HUES64 (cell line): ENCODE data around the gene VPS13C.

Experiments
- H3K27ac ChIP-seq: 2 replicates; pipeline ENCODE4 v1.7.0; 2013; ENCODE audit warnings: low read depth, low read length, inconsistent platforms
- H3K27me3 ChIP-seq: 2 replicates; pipeline ENCODE4 v1.6.1; 2013; ENCODE audit warnings: mild to moderate bottlenecking, low read length; ENCODE audit not compliant: insufficient read depth
- H3K36me3 ChIP-seq: 2 replicates; pipeline ENCODE4 v1.6.1; 2013; ENCODE audit warnings: mild to moderate bottlenecking, low read length; ENCODE audit not compliant: insufficient read depth
- H3K4me1 ChIP-seq: 2 replicates; pipeline ENCODE4 v1.6.1; 2013; ENCODE audit warnings: mild to moderate bottlenecking, low read length, moderate library complexity; ENCODE audit not compliant: insufficient read depth
- H3K4me3 ChIP-seq: 2 replicates; pipeline ENCODE4 v1.5.1; 2013; ENCODE audit warnings: mild to moderate bottlenecking, low read length, moderate library complexity
- H3K9ac ChIP-seq: 2 replicates; pipeline ENCODE4 v1.6.1; 2013; ENCODE audit warnings: mild to moderate bottlenecking, low read depth, low read length
- H3K9me3 ChIP-seq: 2 replicates; pipeline ENCODE4 v1.6.1; 2013; ENCODE audit warnings: low read depth, low read length; ENCODE audit not compliant: insufficient read depth
- WGBS: fragments of 150-250, 120-280 bp; methylation state at CpG from one replicate; pipeline ENCODE4 v1.1.7; 2013; ENCODE audit warnings: missing lambda C conversion rate; 5-methylcytosine and 5-hydroxymethylcytosine counted together

Gene VPS13C

GRCh38 chr15:61828860-61829513 is 231.3 kb downstream of the VPS13C start:
- Histone ChIP-seq H3K4me3 (no peak overlapping the region), H3K9ac (no peak overlapping the region), H3K36me3 (no peaks in the 10 kb centered on the region), H3K27me3 (no peaks in the 10 kb centered on the region), H3K4me1 (no peaks in the 10 kb centered on the region), H3K9me3 (no peaks in the 10 kb centered on the region), H3K27ac (no peak overlapping the region)
- WGBS, result 94% methylated on average over 6 of the region's 6 CpGs

GRCh38 chr15:61828008-61828407 is 232.2 kb downstream of the VPS13C start:
- H3K27ac ChIP-seq, result no peak overlapping the region
- H3K4me3 ChIP-seq, result no peak overlapping the region
- 86% methylated on average over 13 of the region's 13 CpGs for WGBS
- H3K36me3 ChIP-seq, result no peaks in the 10 kb centered on the region
- no peaks in the 10 kb centered on the region for H3K4me1 ChIP-seq
- H3K9ac ChIP-seq, result no peak overlapping the region
- H3K9me3 ChIP-seq, result no peaks in the 10 kb centered on the region
- no peaks in the 10 kb centered on the region for H3K27me3 ChIP-seq

DNA sequence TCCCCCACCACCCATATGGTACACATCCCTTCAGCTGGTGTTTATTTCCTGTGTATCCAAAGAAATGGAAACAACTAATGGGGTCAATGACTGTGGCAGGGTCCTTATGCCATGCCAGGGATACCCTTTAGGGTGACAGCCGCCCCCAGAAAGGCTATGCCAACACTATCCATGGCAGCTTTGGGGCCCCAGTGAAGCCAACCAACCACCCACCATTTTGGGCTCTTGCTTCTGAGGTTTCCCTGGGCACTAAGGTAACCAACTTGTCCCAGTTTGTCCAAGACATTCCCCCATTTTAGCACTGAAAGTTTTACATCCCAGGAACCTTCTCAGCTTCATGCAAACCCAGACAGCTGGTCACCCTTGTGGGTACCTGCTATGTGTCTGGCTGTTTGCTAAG is 233.1 kb downstream of the VPS13C start:
- Histone ChIP-seq H3K4me1 (no peaks in the 10 kb centered on the region), H3K27ac (no peak overlapping the region), H3K27me3 (no peaks in the 10 kb centered on the region), H3K9ac (no peak overlapping the region), H3K9me3 (no peaks in the 10 kb centered on the region), H3K36me3 (no peaks in the 10 kb centered on the region), H3K4me3 (no peak overlapping the region)
- WGBS, result 83% methylated on average over 1 of the region's 1 CpG

DNA sequence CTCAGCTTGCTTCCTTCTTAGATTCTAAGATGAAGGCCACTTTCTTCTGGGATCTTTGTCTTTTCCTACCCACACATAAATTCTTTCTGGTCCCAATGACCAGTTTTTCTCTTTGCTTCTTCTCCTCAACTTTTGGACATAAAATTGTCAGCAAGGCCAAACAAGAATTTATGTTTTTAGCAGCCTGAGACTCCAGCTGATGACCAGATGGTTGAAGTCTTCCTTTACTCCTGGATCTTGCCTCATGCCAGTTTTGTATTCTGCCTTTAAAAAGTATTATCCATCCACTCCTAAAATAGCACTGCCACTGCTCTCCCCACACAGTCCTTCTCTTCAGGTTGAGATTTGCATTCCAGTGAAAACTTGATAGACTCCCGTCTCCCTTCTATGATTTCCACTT is 236.0 kb downstream of the VPS13C start:
- Histone ChIP-seq H3K4me3 (no peak overlapping the region), H3K4me1 (no peaks in the 10 kb centered on the region), H3K9ac (no peak overlapping the region), H3K27me3 (no peaks in the 10 kb centered on the region), H3K27ac (no peak overlapping the region), H3K36me3 (no peaks in the 10 kb centered on the region), H3K9me3 (no peaks in the 10 kb centered on the region)
- 67% methylated on average over 1 of the region's 1 CpG for WGBS

GRCh38 chr15:61822511-61822910 is 237.7 kb downstream of the VPS13C start:
- Histone ChIP-seq H3K27me3 (no peaks in the 10 kb centered on the region), H3K27ac (no peak overlapping the region), H3K4me3 (no peak overlapping the region), H3K36me3 (no peaks in the 10 kb centered on the region), H3K9ac (no peak overlapping the region), H3K9me3 (no peaks in the 10 kb centered on the region), H3K4me1 (no peaks in the 10 kb centered on the region)
- WGBS, result 92% methylated on average over 3 of the region's 3 CpGs

- H3K27me3 ChIP-seq, result no peaks in the 10 kb centered on the region
- H3K9me3 ChIP-seq, result no peaks in the 10 kb centered on the region
- H3K27ac ChIP-seq, result no peak overlapping the region
- H3K4me3 ChIP-seq, result no peak overlapping the region
- no peaks in the 10 kb centered on the region for H3K4me1 ChIP-seq
- H3K9ac ChIP-seq, result no peak overlapping the region
- no peaks in the 10 kb centered on the region for H3K36me3 ChIP-seq
- 95% methylated on average over 4 of the region's 4 CpGs for WGBS
These were observed 239.3 kb downstream of the VPS13C start for GRCh38 chr15:61820951-61821350.

DNA sequence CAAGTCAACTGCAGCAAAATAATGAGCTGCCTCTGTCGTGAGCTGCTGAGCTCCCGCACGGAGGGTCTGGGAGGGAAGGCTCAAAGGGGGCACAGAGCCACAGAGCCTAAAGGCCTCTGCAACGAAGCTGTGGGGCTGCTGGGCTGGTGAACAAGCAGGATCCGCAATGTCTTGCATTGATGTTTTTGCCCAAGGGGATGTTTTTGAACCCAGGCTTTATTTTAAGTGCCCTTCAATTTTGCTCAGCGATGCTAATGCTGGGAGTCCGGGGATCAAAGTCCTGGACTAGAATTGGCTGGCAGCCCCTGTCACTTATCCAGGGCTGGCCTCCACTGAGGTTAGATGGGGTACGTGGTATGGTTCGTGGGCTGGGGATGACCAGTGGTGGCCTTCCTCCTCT is 240.0 kb downstream of the VPS13C start:
- no peaks in the 10 kb centered on the region for H3K4me1 ChIP-seq
- H3K27ac ChIP-seq, result no peak overlapping the region
- H3K4me3 ChIP-seq, result no peak overlapping the region
- no peaks in the 10 kb centered on the region for H3K9me3 ChIP-seq
- H3K27me3 ChIP-seq, result no peaks in the 10 kb centered on the region
- no peaks in the 10 kb centered on the region for H3K36me3 ChIP-seq
- 94% methylated on average over 9 of the region's 9 CpGs for WGBS
- H3K9ac ChIP-seq, result no peak overlapping the region

DNA sequence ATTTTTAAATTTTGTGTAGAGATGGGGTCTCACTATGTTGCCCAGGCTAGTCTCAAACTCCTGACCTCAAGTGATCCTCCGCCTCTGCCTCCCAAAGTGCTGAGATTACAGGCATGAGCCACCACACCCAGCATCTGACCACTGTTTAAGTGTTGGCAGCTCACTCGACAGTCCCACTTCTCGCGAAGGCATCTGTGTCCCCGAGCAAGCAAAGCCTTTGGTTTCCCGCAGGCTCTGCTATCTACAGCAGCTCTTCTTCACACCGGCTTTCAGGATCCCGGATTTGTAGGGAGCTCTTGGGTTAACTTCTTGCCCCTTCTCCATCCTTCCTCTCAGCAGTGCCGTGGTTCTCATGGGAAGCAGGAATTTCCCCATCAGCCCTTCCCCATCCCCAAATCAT is 240.9 kb downstream of the VPS13C start:
- Histone ChIP-seq H3K4me3 (no peak overlapping the region), H3K36me3 (no peaks in the 10 kb centered on the region), H3K9ac (no peak overlapping the region), H3K4me1 (no peaks in the 10 kb centered on the region), H3K9me3 (no peaks in the 10 kb centered on the region), H3K27me3 (no peaks in the 10 kb centered on the region), H3K27ac (no peak overlapping the region)
- 96% methylated on average over 9 of the region's 9 CpGs for WGBS

DNA sequence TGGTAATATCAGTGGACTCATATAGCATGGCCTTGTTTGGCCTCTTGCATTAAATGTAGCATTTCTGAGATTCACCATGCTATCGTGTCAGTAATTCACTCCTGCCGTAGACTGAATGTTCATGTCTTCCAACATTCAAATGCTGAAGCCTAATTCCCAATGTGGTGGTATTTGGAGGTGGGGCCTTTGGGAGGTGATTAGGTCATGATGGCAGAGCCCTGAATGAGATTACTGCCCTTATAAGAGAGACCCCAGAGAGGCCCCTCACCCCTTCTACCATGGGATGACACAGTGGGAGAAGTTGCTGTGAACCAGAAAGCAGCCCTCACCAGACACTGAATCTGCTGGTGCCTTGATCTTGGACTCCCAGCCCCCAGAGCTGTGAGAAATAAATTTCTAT is 241.4 kb downstream of the VPS13C start:
- no peaks in the 10 kb centered on the region for H3K36me3 ChIP-seq
- H3K9me3 ChIP-seq, result no peaks in the 10 kb centered on the region
- no peaks in the 10 kb centered on the region for H3K27me3 ChIP-seq
- WGBS, result 89% methylated on average over 2 of the region's 2 CpGs
- no peak overlapping the region for H3K27ac ChIP-seq
- no peak overlapping the region for H3K9ac ChIP-seq
- H3K4me3 ChIP-seq, result no peak overlapping the region
- H3K4me1 ChIP-seq, result no peaks in the 10 kb centered on the region

- no peaks in the 10 kb centered on the region for H3K36me3 ChIP-seq
- no peak overlapping the region for H3K4me3 ChIP-seq
- no peaks in the 10 kb centered on the region for H3K9me3 ChIP-seq
- H3K4me1 ChIP-seq, result no peaks in the 10 kb centered on the region
- H3K27me3 ChIP-seq, result no peaks in the 10 kb centered on the region
- no peak overlapping the region for H3K27ac ChIP-seq
- no peak overlapping the region for H3K9ac ChIP-seq
- 93% methylated on average over 7 of the region's 7 CpGs for WGBS
These were observed 243.4 kb downstream of the VPS13C start for GRCh38 chr15:61816856-61817255.

- Histone ChIP-seq H3K4me1 (no peaks in the 10 kb centered on the region), H3K4me3 (no peak overlapping the region), H3K27ac (no peak overlapping the region), H3K9ac (no peak overlapping the region), H3K27me3 (no peaks in the 10 kb centered on the region), H3K36me3 (no peaks in the 10 kb centered on the region), H3K9me3 (no peaks in the 10 kb centered on the region)
- WGBS, result 95% methylated on average over 11 of the region's 12 CpGs
These were observed 244.7 kb downstream of the VPS13C start for GRCh38 chr15:61815356-61816083.
